ENCODE results near the gene PRKAG3.
"Not testable (repeated sequence)": the region's sequence is repeated elsewhere in the genome, so short reads cannot be mapped to it uniquely, and the experiment has no call there.

PRKAG3 gene

GRCh38 chr2:218856896-218857243, 25.3 kb upstream of the PRKAG3 start:
- no peak for DNase-seq
- ATAC-seq, result no peak
- Mint-ChIP-seq H3K4me3 (no peak overlapping the region), H3K9me3 (no peaks in the 10 kb centered on the region), H3K27ac (no peak overlapping the region), H3K27me3 (peaks cover 94% of the 10 kb centered on the region), H3K4me1 (peaks cover 44% of the 10 kb centered on the region)

GRCh38 chr2:218856167-218856895, 24.7 kb upstream of the PRKAG3 start:
- ATAC-seq, result no peak
- Mint-ChIP-seq H3K27me3 (peaks cover 91% of the 10 kb centered on the region), H3K4me3 (no peak overlapping the region), H3K9me3 (no peaks in the 10 kb centered on the region), H3K27ac (no peak overlapping the region), H3K4me1 (peaks cover 44% of the 10 kb centered on the region)
- no peak for DNase-seq

- no peak for DNase-seq
- Mint-ChIP-seq H3K4me3 (no peak overlapping the region), H3K27ac (no peak overlapping the region)
These were observed 23.9 kb upstream of the PRKAG3 start for GRCh38 chr2:218855305-218856166.

GRCh38 chr2:218854860-218855259, 23.3 kb upstream of the PRKAG3 start:
- no peaks in the 10 kb centered on the region for H3K9me3 Mint-ChIP-seq
- H3K4me3 Mint-ChIP-seq, result no peak overlapping the region
- H3K4me1 Mint-ChIP-seq, result peaks cover 31% of the 10 kb centered on the region
- no peak for ATAC-seq
- DNase-seq, result no peak
- H3K27ac Mint-ChIP-seq, result no peak overlapping the region
- peaks cover 91% of the 10 kb centered on the region for H3K27me3 Mint-ChIP-seq

More at GRCh38 chr2:218855305-218856166, 23.9 kb upstream of the PRKAG3 start:
- peaks cover 37% of the 10 kb centered on the region for H3K4me1 Mint-ChIP-seq
- H3K9me3 Mint-ChIP-seq, result no peaks in the 10 kb centered on the region
- ATAC-seq, result no peak
- peaks cover 91% of the 10 kb centered on the region for H3K27me3 Mint-ChIP-seq

DNA sequence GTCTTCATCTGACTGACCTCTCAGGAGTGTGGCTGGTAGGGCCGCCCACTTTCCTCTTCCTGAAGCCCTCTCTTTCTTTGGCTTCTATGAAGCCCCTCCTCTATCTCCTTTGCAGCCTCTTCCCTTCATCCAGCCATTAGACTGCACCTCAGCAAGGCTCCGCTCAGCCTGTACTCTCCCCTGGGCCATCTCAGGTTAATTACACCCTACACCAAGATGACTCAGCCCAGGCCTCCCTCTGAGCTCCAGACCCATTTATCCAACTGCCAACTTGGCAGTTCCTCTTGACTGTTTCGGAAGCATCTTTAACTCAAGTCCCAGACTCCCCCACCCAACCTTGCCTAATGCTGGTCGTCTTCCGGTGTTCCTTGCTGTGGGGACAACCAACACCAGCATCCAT, 22.2 kb upstream of the PRKAG3 start:
- no peaks in the 10 kb centered on the region for H3K9me3 Mint-ChIP-seq
- no peak for DNase-seq

GRCh38 chr2:218852911-218853667, 21.5 kb upstream of the PRKAG3 start:
- Mint-ChIP-seq H3K4me3 (no peak overlapping the region), H3K9me3 (no peaks in the 10 kb centered on the region), H3K27me3 (peaks cover 74% of the 10 kb centered on the region), H3K27ac (no peak overlapping the region), H3K4me1 (peaks cover 26% of the 10 kb centered on the region)
- ATAC-seq (peak; percentile 73), DNase-seq (peak; percentile 58)

More for the DNA sequence above, 22.2 kb upstream of the PRKAG3 start:
- H3K4me1 Mint-ChIP-seq, result peaks cover 26% of the 10 kb centered on the region
- H3K27ac Mint-ChIP-seq, result no peak overlapping the region
- ATAC-seq, result no peak
- H3K4me3 Mint-ChIP-seq, result no peak overlapping the region
- H3K27me3 Mint-ChIP-seq, result peaks cover 81% of the 10 kb centered on the region

GRCh38 chr2:218851286-218851685, 19.7 kb upstream of the PRKAG3 start:
- no peak overlapping the region for H3K4me3 Mint-ChIP-seq
- ATAC-seq (no peak), DNase-seq (no peak)
- H3K27ac Mint-ChIP-seq, result no peak overlapping the region
- peaks cover 17% of the 10 kb centered on the region for H3K4me1 Mint-ChIP-seq
- H3K9me3 Mint-ChIP-seq, result no peaks in the 10 kb centered on the region
- H3K27me3 Mint-ChIP-seq, result peaks cover 56% of the 10 kb centered on the region

- DNase-seq (no peak), ATAC-seq (no peak)
- Mint-ChIP-seq H3K27ac (no peak overlapping the region), H3K4me1 (peaks cover 15% of the 10 kb centered on the region), H3K27me3 (peaks cover 52% of the 10 kb centered on the region), H3K4me3 (no peak overlapping the region), H3K9me3 (no peaks in the 10 kb centered on the region)
These were observed 19.2 kb upstream of the PRKAG3 start for GRCh38 chr2:218850796-218851195.

GRCh38 chr2:218849721-218850120, 18.1 kb upstream of the PRKAG3 start:
- ATAC-seq (no peak), DNase-seq (no peak)
- H3K4me1 Mint-ChIP-seq, result peaks cover 15% of the 10 kb centered on the region
- peaks cover 41% of the 10 kb centered on the region for H3K27me3 Mint-ChIP-seq
- H3K4me3 Mint-ChIP-seq, result no peak overlapping the region
- no peak overlapping the region for H3K27ac Mint-ChIP-seq
- H3K9me3 Mint-ChIP-seq, result no peaks in the 10 kb centered on the region

- H3K9me3 Mint-ChIP-seq, ATAC-seq, H3K27ac Mint-ChIP-seq, H3K4me3 Mint-ChIP-seq, DNase-seq, H3K4me1 Mint-ChIP-seq: not testable (repeated sequence)
- H3K27me3 Mint-ChIP-seq, result peaks cover 31% of the 10 kb centered on the region
These were observed 15.4 kb upstream of the PRKAG3 start for GRCh38 chr2:218846963-218847362.

GRCh38 chr2:218844334-218844733, 12.7 kb upstream of the PRKAG3 start:
- H3K4me3 Mint-ChIP-seq, ATAC-seq, DNase-seq, H3K27ac Mint-ChIP-seq, H3K9me3 Mint-ChIP-seq, H3K4me1 Mint-ChIP-seq: not testable (repeated sequence)
- peaks cover 15% of the 10 kb centered on the region for H3K27me3 Mint-ChIP-seq

- Mint-ChIP-seq H3K4me1 (no peaks in the 10 kb centered on the region), H3K27ac (no peak overlapping the region), H3K27me3 (peaks cover 42% of the 10 kb centered on the region), H3K4me3 (no peak overlapping the region), H3K9me3 (peaks cover 7 to 16% of the 10 kb centered on the region in 2 donors)
- DNase-seq, result no peak
- no peak for ATAC-seq
These were observed 8.3 kb upstream of the PRKAG3 start for GRCh38 chr2:218839888-218840287.

DNA sequence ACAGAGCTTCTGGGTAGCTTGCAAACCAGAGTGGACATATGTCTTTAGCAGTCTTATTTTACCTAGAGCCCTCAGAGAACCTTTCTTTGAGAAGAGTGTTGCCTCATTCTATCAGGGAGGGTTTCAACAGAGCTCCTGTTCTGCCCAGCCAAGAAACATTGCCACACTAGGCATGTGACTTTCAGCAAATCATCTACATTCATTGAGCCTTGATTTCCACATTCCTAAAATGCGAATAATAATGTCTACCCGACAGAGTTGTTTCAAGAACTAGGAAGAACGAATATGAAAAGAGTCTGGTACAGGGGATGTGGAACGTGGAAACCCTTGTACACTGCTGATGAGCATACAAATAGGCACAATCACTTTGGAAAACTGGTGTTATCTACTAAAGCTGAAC, 7.8 kb upstream of the PRKAG3 start:
- peaks cover 7 to 15% of the 10 kb centered on the region in 2 donors for H3K9me3 Mint-ChIP-seq
- no peak overlapping the region for H3K27ac Mint-ChIP-seq
- ATAC-seq (no peak), DNase-seq (no peak)
- peaks cover 45% of the 10 kb centered on the region for H3K27me3 Mint-ChIP-seq
- H3K4me1 Mint-ChIP-seq, result no peaks in the 10 kb centered on the region
- no peak overlapping the region for H3K4me3 Mint-ChIP-seq

GRCh38 chr2:218837495-218837894, 5.9 kb upstream of the PRKAG3 start:
- Mint-ChIP-seq H3K4me1 (no peaks in the 10 kb centered on the region), H3K27ac (no peak overlapping the region), H3K9me3 (peaks cover 7 to 11% of the 10 kb centered on the region in 2 donors), H3K27me3 (peaks cover 50% of the 10 kb centered on the region), H3K4me3 (no peak overlapping the region)
- no peak for DNase-seq
- no peak for ATAC-seq

DNA sequence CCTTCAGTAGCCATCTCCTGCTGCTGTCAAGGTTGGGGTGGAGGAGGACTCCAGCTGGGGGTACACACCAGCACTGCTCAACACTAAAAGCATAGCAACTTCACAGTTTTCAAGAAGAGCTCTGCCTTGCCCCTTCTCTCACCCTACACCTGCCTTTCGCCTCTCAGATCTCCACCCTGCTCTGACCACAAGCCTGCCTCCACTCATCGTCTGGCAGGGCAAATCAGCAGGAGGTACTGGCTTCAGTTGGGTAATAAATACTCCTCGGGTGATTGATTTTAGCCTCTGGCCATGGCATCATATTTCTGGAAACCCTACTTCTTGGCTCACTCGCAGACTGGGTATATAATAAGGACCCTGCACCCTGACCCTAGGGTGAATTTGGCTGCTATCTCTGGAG, 3.1 kb upstream of the PRKAG3 start:
- H3K27ac Mint-ChIP-seq, result no peak overlapping the region
- peaks cover 70% of the 10 kb centered on the region for H3K27me3 Mint-ChIP-seq
- ATAC-seq, result no peak
- no peaks in the 10 kb centered on the region for H3K4me1 Mint-ChIP-seq
- peaks cover 7 to 11% of the 10 kb centered on the region in 2 donors for H3K9me3 Mint-ChIP-seq
- H3K4me3 Mint-ChIP-seq, result no peak overlapping the region
- DNase-seq, result no peak
